Panc1 (cell line): ENCODE data around the gene HEATR5B. TPM values are rescaled to one million over a fixed set of nuclear protein-coding genes. Genes with fewer than 3 reads are reported as not detected.

Experiments
- ATAC-seq: fragments of 200-7000 bp; cut with Tn5 transposase; 2 replicates; pipeline ENCODE4 v1.9.1; 2020; ENCODE audit warnings: mild to moderate bottlenecking, moderate library complexity
- BruUV-seq: library from RNA; stranded (reverse); fragments of 400-500 nt; replicated peaks from 2 replicates; lab custom pipeline; 2021; lab: Mats Ljungman, UMichigan
- CTCF ChIA-PET: fragments of 300-600 bp; sonication (Branson Sonifier 250); formaldehyde crosslinking; loops from one replicate; lab custom pipeline; 2022; ENCODE audit warnings: antibody characterized with exemption; lab: Charles Lee
- POLR2A ChIA-PET: fragments of 300-600 bp; sonication (Branson Sonifier 250); formaldehyde crosslinking; loops from one replicate; lab custom pipeline; 2022; ENCODE audit warnings: antibody characterized with exemption; lab: Charles Lee
- DNase-seq: peaks from one replicate; pipeline ENCODE4 v3.0.0-alpha.2; 2010; ENCODE audit warnings: low read depth, low spot score
- H3K27ac ChIP-seq: 2 replicates; pipeline ENCODE4 v1.5.1; 2011; ENCODE audit warnings: mild to moderate bottlenecking, low read length, inconsistent platforms
- H3K27me3 ChIP-seq: fragments of 200-500 bp; sonication (Bioruptor generic); 2 replicates; pipeline ENCODE4 v1.6.0; 2014; ENCODE audit warnings: low read length, inconsistent platforms; ENCODE audit not compliant: control insufficient read depth, insufficient read depth
- H3K36me3 ChIP-seq: fragments of 200-500 bp; sonication (Bioruptor generic); 2 replicates; pipeline ENCODE4 v1.5.1; 2014; ENCODE audit warnings: inconsistent platforms, mild to moderate bottlenecking, low read length, moderate library complexity; ENCODE audit not compliant: control insufficient read depth, insufficient read depth
- H3K4me1 ChIP-seq: 2 replicates; pipeline ENCODE4 v1.5.1; 2011; ENCODE audit warnings: inconsistent platforms, mild to moderate bottlenecking, low read length, moderate library complexity; ENCODE audit not compliant: control insufficient read depth, insufficient read depth
- H3K4me3 ChIP-seq, 2 experiments: 2 replicates each; pipeline ENCODE4 v1.5.1; 2011 to 2012; ENCODE audit warnings: low read depth in 2 of 2, low read length in 2 of 2, mild to moderate bottlenecking in 2 of 2, inconsistent platforms in 1 of 2, moderate library complexity in 1 of 2
- H3K9me3 ChIP-seq: fragments of 200-500 bp; sonication (Bioruptor generic); 2 replicates; pipeline ENCODE4 v1.5.1; 2014; ENCODE audit warnings: low read depth, mild to moderate bottlenecking, inconsistent platforms, low read length, moderate library complexity; ENCODE audit not compliant: control insufficient read depth, insufficient read depth
- POLR2AphosphoS5 ChIP-seq: IDR thresholded peaks from 2 replicates; pipeline ENCODE4 v1.6.1; 2012; ENCODE audit warnings: mild to moderate bottlenecking, low read depth, low read length, moderate library complexity
- SIN3A ChIP-seq: IDR thresholded peaks from 2 replicates; pipeline ENCODE4 v1.6.1; 2012; ENCODE audit warnings: low read depth, mild to moderate bottlenecking, low read length, moderate library complexity, borderline replicate concordance; ENCODE audit not compliant: insufficient read depth
- TCF7L2 ChIP-seq: IDR thresholded peaks from 2 replicates; pipeline ENCODE4 v1.6.1; 2011; ENCODE audit warnings: mild to moderate bottlenecking, low read depth, low read length, inconsistent platforms
- in situ Hi-C: cut with HindIII; loops from 2 replicates; pipeline ENCODE4 v1.10.0; 2016; ENCODE audit warnings: low sequenced_read_pairs, low pct_unique_long_range_greater_than_20kb
- intact Hi-C: fragments of 100-400 bp; cut with micrococcal nuclease; formaldehyde crosslinking; loops from one replicate; pipeline ENCODE4 v1.10.0; 2022; ENCODE audit not compliant: unreplicated experiment
- total RNA-seq: library from RNA; stranded (reverse); gene quantifications from one replicate; pipeline ENCODE4 v1.2.1, GENCODE V29; 2021; ENCODE audit not compliant: unreplicated experiment
- TF ChIP-seq, protein P1 (sequence below): fragments of 450-650 bp; IDR thresholded peaks from 2 replicates; pipeline ENCODE4 v1.5.1; 2017; ENCODE audit warnings: mild to moderate bottlenecking
- TF ChIP-seq, protein P2 (sequence below), 2 experiments: IDR thresholded peaks; 2 replicates each; pipeline ENCODE4 v1.6.1; 2011 to 2012; ENCODE audit warnings: low read depth in 2 of 2, control low read depth in 1 of 2, low read length in 1 of 2, mild to moderate bottlenecking in 1 of 2, moderate library complexity in 1 of 2; ENCODE audit not compliant: insufficient read depth in 1 of 2

Gene HEATR5B
- total RNA-seq, 1 experiment from 2014 or later, result 13.6 TPM

DNA sequence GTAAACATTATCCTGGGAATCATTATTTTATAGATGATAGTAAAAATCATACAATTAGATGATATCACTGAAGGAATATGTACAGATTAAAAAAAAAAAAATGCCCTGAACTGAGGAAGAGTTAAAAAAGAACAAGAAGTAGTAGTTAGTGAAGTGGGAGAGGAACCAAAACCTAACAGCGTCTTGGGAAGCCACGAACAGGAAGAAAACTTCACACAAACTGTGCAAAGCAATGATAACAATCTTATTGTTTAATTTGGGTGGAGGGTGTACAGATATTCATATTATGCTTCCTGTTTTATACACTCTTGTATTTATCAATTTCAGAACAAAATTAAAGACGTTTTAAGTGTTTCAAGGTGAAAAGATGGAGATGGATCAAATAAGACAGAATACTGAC lies 3.5 kb downstream of the HEATR5B start:
- H3K4me3 ChIP-seq, result no peak overlapping the region
- no peak overlapping the region for H3K27ac ChIP-seq
- POLR2A ChIA-PET, result no interaction called here
- in situ Hi-C loops (no loop called here), intact Hi-C loops (no loop called here)
- H3K4me1 ChIP-seq, result peaks cover 16% of the 10 kb centered on the region
- no peak for ATAC-seq
- no peaks in the 10 kb centered on the region for H3K9me3 ChIP-seq
- TF ChIP-seq SIN3A (no peak), POLR2AphosphoS5 (no peak), TCF7L2 (no peak)
- TF ChIP-seq, protein P1, sequence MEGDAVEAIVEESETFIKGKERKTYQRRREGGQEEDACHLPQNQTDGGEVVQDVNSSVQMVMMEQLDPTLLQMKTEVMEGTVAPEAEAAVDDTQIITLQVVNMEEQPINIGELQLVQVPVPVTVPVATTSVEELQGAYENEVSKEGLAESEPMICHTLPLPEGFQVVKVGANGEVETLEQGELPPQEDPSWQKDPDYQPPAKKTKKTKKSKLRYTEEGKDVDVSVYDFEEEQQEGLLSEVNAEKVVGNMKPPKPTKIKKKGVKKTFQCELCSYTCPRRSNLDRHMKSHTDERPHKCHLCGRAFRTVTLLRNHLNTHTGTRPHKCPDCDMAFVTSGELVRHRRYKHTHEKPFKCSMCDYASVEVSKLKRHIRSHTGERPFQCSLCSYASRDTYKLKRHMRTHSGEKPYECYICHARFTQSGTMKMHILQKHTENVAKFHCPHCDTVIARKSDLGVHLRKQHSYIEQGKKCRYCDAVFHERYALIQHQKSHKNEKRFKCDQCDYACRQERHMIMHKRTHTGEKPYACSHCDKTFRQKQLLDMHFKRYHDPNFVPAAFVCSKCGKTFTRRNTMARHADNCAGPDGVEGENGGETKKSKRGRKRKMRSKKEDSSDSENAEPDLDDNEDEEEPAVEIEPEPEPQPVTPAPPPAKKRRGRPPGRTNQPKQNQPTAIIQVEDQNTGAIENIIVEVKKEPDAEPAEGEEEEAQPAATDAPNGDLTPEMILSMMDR, result no peak
- TF ChIP-seq, protein P2, sequence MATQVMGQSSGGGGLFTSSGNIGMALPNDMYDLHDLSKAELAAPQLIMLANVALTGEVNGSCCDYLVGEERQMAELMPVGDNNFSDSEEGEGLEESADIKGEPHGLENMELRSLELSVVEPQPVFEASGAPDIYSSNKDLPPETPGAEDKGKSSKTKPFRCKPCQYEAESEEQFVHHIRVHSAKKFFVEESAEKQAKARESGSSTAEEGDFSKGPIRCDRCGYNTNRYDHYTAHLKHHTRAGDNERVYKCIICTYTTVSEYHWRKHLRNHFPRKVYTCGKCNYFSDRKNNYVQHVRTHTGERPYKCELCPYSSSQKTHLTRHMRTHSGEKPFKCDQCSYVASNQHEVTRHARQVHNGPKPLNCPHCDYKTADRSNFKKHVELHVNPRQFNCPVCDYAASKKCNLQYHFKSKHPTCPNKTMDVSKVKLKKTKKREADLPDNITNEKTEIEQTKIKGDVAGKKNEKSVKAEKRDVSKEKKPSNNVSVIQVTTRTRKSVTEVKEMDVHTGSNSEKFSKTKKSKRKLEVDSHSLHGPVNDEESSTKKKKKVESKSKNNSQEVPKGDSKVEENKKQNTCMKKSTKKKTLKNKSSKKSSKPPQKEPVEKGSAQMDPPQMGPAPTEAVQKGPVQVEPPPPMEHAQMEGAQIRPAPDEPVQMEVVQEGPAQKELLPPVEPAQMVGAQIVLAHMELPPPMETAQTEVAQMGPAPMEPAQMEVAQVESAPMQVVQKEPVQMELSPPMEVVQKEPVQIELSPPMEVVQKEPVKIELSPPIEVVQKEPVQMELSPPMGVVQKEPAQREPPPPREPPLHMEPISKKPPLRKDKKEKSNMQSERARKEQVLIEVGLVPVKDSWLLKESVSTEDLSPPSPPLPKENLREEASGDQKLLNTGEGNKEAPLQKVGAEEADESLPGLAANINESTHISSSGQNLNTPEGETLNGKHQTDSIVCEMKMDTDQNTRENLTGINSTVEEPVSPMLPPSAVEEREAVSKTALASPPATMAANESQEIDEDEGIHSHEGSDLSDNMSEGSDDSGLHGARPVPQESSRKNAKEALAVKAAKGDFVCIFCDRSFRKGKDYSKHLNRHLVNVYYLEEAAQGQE (IDR thresholded peaks at IDR 0.05; ENCODE audit: insufficient read depth in 1 of 2, low read depth in 2 of 2, low read length in 1 of 2), result no peak
- CTCF ChIA-PET, result no interaction called here
- DNase-seq, result no peak
- BruUV-seq, result no TSS peak
- no peaks in the 10 kb centered on the region for H3K27me3 ChIP-seq
- H3K36me3 ChIP-seq, result no peaks in the 10 kb centered on the region; the same call in none of the 2 replicates

DNA sequence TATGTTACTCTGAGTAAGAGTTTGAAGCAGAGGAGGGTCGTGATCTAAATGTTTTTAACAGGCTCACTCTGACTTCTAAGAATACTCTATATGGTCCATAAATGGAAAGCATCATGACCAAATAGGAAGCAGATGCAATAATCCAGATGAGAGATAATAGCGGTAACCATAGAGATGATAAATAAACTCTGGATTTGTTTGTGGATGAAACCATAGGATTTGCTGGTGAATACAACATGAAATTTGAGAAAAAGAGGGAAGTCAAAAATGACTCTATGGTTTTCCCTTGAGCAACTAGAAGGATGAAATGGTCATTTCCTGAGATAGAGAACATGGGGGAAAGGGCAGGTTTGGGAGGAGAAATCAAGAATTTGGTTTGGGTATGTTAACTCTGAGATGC lies 3.9 kb downstream of the HEATR5B start:
- POLR2A ChIA-PET, result no interaction called here
- ATAC-seq (no peak), DNase-seq (no peak)
- Histone ChIP-seq H3K4me1 (peaks cover 14% of the 10 kb centered on the region), H3K27me3 (no peaks in the 10 kb centered on the region), H3K4me3 (no peak overlapping the region), H3K9me3 (no peaks in the 10 kb centered on the region), H3K36me3 (no peaks in the 10 kb centered on the region; the same call in none of the 2 replicates), H3K27ac (no peak overlapping the region)
- in situ Hi-C loops, result no loop called here
- TF ChIP-seq POLR2AphosphoS5, result no peak
- TF ChIP-seq, protein P1, result no peak
- intact Hi-C loops, result no loop called here
- CTCF ChIA-PET, result no interaction called here
- no TSS peak for BruUV-seq
